ENCODE data around the gene PKIG.

GRCh38 chr20:44619294-44619693 is 36.9 kb downstream of the PKIG start:
- TF ChIP-seq, protein P1, sequence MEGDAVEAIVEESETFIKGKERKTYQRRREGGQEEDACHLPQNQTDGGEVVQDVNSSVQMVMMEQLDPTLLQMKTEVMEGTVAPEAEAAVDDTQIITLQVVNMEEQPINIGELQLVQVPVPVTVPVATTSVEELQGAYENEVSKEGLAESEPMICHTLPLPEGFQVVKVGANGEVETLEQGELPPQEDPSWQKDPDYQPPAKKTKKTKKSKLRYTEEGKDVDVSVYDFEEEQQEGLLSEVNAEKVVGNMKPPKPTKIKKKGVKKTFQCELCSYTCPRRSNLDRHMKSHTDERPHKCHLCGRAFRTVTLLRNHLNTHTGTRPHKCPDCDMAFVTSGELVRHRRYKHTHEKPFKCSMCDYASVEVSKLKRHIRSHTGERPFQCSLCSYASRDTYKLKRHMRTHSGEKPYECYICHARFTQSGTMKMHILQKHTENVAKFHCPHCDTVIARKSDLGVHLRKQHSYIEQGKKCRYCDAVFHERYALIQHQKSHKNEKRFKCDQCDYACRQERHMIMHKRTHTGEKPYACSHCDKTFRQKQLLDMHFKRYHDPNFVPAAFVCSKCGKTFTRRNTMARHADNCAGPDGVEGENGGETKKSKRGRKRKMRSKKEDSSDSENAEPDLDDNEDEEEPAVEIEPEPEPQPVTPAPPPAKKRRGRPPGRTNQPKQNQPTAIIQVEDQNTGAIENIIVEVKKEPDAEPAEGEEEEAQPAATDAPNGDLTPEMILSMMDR (IDR thresholded peaks at IDR 0.05): no peak
- no peak for TF ChIP-seq EP300 (IDR thresholded peaks at IDR 0.05)

All from ovary (tissue), 3 donors.